Daoy (cell line): Measurements from ENCODE around the gene SLA2. TPM values are rescaled to one million over a fixed set of nuclear protein-coding genes. Genes with fewer than 3 reads are reported as not detected.
"Not testable (repeated sequence)": the region's sequence is repeated elsewhere in the genome, so short reads cannot be mapped to it uniquely, and the experiment has no call there.

Experiments
- DNase-seq: peaks from one replicate; pipeline ENCODE4 v3.0.0-alpha.2; 2015; ENCODE audit warnings: low read depth
- total RNA-seq: library from RNA; depleted of rRNA; stranded (reverse); fragments of >200 nt; shearing (Covaris generic); gene quantifications from 2 replicates; pipeline ENCODE4 v1.2.3, GENCODE V29; 2014

Gene SLA2
- total RNA-seq, 1 experiment from 2014 or later, result not detected

- not testable (repeated sequence) for DNase-seq
These were observed 37.6 kb downstream of the SLA2 start for GRCh38 chr20:36608388-36608728.

DNA sequence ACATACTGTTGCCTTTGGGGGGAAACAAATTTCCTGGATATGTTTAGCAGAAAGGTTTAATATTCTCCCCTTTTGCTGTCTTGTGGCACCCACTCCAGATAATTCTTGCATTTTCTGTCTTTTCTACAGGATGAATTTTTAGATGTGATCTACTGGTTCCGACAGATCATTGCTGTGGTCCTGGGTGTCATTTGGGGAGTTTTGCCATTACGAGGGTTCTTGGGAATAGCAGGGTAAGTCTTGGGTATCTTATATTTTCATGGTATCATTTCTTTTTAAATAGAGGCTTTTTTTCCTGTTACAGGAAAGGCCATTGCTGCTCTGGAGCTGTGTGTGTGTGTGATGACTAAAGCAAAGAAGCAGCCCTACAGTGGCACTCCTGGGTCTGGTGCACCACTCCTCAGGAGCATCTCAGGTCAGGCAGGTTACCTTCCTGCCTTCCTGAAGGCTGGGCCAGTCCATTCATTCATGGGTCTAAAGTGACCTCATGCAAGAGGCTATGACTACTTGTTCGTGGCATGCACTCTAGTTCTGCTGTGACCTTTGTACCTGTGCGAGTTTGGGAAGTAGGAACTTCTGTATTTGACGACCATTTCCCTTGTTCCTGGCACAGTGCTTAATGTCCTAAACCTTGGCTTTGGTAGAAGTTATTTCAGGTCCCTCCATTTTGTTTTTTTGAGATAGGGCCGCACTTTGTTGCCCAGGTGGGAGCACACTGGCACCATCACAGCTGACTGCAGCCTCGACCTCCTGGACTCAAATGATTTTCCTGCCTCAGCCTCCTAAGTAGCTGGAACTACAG is 38.2 kb downstream of the SLA2 start:
- DNase-seq, result no peak

DNA sequence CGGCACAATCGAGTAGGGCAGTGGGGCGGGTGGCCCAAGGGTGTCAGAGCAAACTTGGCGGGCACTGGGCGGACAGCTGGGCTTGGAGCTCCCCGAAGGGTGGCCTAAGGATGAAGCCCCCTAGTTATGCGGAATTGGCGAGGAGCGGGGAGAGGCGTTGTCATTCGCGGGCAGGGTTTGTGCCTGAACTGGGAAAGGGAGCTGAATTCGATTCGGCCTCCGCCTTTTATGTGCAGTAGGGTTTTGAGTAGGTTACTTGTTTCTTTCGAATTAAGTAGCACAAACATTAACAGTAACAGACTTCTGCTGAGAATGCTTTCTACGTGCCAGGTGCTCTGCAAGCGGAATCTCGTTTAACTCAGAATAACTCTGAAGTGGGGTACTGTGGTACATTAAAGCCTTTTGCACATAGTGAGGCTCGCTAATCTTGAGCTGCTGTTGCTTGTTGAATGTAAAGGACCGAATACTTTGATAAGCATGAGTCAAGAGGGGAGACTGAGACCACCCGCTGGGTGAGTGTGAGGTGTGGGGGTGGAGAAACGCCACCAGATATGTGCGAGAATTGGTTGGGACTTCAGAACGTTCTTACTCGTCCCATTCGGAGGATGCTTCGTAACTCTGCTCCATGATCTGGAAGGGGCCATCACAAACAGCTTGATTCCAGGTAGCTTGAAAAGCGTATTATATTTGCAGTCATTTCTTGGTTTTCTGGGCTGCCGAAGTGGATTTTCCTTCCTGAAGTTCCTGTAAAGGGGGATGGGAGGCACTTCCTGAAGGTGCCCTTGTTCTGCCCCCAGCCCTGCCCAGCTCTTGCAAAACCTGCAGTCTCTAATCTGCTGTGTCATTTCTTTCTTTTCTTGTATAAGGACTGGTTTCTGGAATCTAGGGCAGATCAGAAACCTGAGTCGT is 39.6 kb downstream of the SLA2 start:
- peak; percentile 32 for DNase-seq

- DNase-seq, result peak; percentile 99
These were observed 40.4 kb downstream of the SLA2 start, which contains the start of gene RAB5IF for GRCh38 chr20:36605399-36606157. RAB5IF (plus strand) TSS chr20:36605779; CDS start chr20:36605952, 173 bp downstream.

DNA sequence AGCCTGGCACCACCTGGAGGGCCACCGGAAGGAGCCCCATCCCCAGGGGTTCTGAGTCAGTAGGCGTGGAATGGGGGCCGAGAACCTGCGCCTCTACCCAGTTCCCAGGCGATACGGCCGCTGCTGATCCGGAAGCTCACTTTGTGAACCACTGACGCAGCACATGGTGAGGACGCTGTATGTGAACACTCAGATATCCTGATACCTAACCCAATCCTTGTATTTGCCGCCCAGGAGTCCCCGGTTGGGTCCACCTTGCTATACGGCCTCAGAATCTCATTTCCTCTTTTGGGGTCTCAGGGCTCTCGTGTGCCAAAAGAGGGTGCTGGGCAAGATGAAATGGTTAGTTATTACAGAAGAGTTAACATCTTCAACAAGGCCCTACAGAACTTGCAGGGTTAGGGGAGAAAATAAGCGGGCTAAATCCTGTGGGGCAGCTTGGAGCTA is 41.0 kb downstream of the SLA2 start:
- DNase-seq, result peak; percentile 36

DNA sequence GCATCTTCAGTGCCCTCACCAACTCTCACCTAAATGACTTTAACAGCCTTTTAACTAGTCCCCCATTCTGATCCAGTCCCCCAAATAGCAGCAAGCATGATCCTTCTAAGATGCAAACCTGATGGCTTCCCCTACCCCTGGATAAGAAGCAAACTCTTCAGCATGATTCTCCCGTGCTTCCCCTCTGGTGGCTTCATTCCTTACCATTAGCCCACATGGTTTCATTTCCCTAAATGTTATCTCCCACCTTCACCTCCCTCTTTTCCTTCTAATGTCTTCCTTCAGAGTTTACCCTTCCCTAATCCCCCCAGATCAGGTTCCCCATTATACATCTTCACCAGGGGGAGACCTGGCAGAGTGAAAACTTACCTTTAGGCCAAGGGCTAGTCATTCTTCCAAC is 44.5 kb downstream of the SLA2 start:
- no peak for DNase-seq

- no peak for DNase-seq
These were observed 46.1 kb downstream of the SLA2 start for GRCh38 chr20:36599912-36600345.

- DNase-seq, result no peak
These were observed 52.6 kb downstream of the SLA2 start for GRCh38 chr20:36593347-36593929.

GRCh38 chr20:36591854-36592641 is 53.9 kb downstream of the SLA2 start:
- DNase-seq, result peak; percentile 70

DNA sequence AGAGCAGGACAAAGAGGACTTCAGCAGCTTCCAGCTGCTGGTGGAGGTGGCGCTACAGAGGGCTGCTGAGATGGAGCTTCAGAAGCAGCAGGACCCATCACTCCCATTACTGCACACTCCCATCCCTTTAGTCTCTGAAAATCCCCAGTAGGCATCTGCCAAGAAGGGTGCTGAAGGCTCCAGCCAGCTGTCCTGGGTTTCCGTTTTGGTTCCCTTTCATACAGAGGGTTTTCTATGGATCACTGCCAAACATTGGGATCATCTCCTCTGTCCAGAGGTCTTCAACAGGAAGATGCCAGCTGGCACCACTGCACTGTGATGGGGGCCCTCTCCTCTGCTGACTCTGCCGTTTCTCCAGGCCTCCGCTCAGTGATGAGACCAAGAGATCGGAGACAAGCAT is 54.7 kb downstream of the SLA2 start:
- no peak for DNase-seq

DNA sequence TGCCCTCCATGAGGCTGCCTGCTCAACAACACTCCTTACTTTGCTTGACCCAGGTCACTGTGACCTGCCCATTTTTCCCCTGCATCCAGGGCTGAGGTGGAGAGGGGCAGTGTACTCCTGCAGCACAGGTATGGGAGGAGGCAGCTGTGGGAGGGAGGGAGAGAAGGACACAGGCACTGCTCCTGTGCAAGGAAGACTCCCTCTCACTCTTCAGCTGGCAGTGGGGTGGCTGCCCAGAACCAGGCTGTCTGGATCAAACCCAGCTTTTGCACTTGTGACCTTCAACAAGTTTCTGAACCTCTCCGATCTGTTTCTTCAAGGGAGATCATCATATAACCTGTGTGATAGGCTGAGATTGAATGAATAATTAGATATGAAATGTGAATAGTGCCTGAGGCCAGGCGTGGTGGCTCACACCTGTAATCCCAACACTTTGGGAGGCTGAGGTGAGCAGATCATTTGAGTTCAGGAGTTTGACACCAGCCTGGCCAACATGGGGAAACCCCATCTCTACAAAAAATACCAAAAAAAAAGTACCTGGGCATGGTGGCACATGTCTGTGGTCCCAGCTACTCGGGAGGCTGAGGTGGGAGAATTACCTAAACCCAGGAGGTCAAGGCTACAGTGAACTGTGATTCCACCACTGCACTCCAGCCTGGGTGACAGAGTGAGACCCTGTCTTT is 58.5 kb downstream of the SLA2 start:
- no peak for DNase-seq

DNA sequence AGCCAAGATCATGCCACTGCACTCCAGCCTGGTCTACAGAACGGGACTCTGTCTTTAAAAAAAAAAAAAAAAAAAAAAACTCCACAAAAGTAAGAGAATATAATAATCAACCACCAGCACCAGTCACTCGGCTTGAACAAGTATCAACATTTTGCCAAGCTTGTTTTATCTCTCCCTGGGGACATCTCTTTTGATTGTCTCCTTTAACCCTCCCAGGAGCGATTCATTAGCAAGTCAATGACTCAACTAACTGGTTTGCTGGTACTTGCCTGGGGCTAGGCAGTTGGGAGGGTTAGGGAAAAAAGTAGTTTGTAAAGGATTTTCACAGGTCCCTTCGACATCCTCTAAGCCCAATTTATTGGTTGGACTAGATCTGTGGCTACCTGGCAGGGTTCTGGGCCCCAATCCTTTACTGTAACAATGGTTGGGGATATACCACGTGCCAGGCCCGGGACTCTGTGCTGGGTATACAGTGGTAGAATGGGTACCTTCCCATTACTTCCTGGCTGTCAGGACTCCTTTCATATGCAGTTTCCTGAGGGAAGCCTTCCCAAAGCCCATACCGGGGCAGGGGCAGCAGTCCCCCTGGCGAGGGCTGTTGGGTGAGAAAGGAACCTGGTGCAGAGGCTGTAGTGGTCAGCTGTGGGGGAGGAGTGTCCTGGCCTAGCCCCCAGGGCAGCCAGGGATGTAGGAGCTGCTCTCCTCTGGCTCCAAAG is 60.4 kb downstream of the SLA2 start:
- DNase-seq, result peak; percentile 73

- no peak for DNase-seq
These were observed 61.9 kb downstream of the SLA2 start for GRCh38 chr20:36584018-36584481.

GRCh38 chr20:36582821-36583220 is 63.2 kb downstream of the SLA2 start:
- no peak for DNase-seq

DNA sequence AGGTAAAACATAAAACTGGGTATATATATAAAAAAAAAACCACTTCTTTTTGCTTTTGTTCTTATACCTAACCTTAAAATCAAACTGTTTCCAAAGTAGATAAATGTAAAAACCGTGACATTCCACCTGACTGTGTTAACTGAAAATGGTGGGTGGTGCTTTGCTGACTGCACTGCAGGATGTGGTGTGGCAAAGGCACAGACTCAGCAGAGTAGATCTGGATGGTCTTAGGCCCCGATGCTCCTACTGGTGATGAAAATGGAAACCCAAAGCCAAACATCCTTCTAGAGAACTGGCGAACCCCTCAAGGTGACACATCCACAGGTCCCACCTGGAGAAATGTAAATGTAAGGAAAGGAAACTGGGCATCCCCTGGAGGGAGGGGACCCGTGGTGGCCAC is 63.7 kb downstream of the SLA2 start:
- no peak for DNase-seq

GRCh38 chr20:36579996-36580545 is 65.9 kb downstream of the SLA2 start:
- no peak for DNase-seq

DNA sequence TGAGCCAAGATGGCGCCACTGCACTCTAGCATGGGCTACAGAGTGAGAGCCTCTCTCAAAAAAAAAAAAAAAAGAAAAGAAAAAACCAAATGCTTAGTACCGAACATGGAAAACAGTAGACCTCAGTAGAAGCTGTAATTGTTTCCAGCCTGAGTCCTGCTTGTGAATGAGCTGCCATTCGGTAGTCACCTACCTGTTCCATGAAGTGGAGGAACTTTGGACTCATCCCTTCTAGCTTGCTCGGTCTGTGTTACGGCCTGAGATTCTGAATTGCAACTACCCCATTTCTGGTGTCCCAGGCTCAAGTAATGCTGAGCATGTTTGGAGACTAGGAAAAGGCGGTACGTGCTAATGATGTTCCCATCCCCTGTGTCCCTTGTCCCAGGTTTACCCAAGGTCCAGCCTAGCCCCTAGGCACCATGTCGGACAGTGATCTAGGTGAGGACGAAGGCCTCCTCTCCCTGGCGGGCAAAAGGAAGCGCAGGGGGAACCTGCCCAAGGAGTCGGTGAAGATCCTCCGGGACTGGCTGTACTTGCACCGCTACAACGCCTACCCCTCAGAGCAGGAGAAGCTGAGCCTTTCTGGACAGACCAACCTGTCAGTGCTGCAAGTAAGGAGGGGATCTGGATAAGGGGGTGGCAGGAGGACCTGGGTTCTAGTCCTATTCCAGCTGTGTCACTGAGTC is 67.5 kb downstream of the SLA2 start:
- DNase-seq, result no peak

- DNase-seq, result no peak
These were observed 69.9 kb downstream of the SLA2 start for GRCh38 chr20:36576081-36576445.
